GM19099 (cell line): Measurements from ENCODE around the gene C2.

ENCODE experiments used
- POLR2A ChIP-seq: IDR thresholded peaks from 3 replicates; pipeline ENCODE4 v1.6.1; 2011; ENCODE audit warnings: low read depth; ENCODE audit not compliant: insufficient read length; ENCODE audit errors: extremely low read depth

Gene C2

GRCh38 chr6:31940256-31940664 is 12.7 kb downstream of the C2 start:
- no peak for TF ChIP-seq POLR2A

- no peak for TF ChIP-seq POLR2A
Observed at GRCh38 chr6:31943742-31944141, 16.2 kb downstream of the C2 start.

- TF ChIP-seq POLR2A, result no peak
Observed at GRCh38 chr6:31945154-31945506, 17.6 kb downstream of the C2 start.

- no peak for TF ChIP-seq POLR2A
Observed at GRCh38 chr6:31945507-31946369, 18.2 kb downstream of the C2 start, which contains the start of gene CFB. CFB (plus strand) TSS chr6:31946095; CDS start chr6:31946222, 127 bp downstream.

- TF ChIP-seq POLR2A, result no peak
Observed at GRCh38 chr6:31946370-31946885, 18.9 kb downstream of the C2 start.

GRCh38 chr6:31947070-31947675 is 19.7 kb downstream of the C2 start:
- no peak for TF ChIP-seq POLR2A

GRCh38 chr6:31947864-31948263 is 20.3 kb downstream of the C2 start:
- TF ChIP-seq POLR2A, result no peak

GRCh38 chr6:31948306-31948705 is 20.8 kb downstream of the C2 start:
- no peak for TF ChIP-seq POLR2A

- TF ChIP-seq POLR2A, result no peak
Observed at GRCh38 chr6:31948753-31949413, 21.4 kb downstream of the C2 start.

- no peak for TF ChIP-seq POLR2A
Observed at GRCh38 chr6:31949926-31950548, 22.5 kb downstream of the C2 start.

- TF ChIP-seq POLR2A, result no peak
Observed at GRCh38 chr6:31952140-31952805, 24.8 kb downstream of the C2 start.

GRCh38 chr6:31952890-31953289 is 25.4 kb downstream of the C2 start:
- TF ChIP-seq POLR2A, result no peak

GRCh38 chr6:31954511-31954910 is 27.0 kb downstream of the C2 start:
- TF ChIP-seq POLR2A, result no peak

GRCh38 chr6:31956796-31957195 is 29.3 kb downstream of the C2 start:
- no peak for TF ChIP-seq POLR2A

- no peak for TF ChIP-seq POLR2A
Observed at GRCh38 chr6:31958412-31958740, 30.9 kb downstream of the C2 start.
